ENCODE data around the gene TMPRSS15. TPM values are rescaled to one million over a fixed set of nuclear protein-coding genes. Genes with fewer than 3 reads are reported as not detected.

Gene TMPRSS15
- total RNA-seq, 1 experiment from 2014 or later, result not detected

GRCh38 chr21:18289876-18290275 is 113.7 kb downstream of the TMPRSS15 start (continued):
- no peak for TF ChIP-seq REST (IDR thresholded peaks at IDR 0.05; ENCODE audit: low read depth)
- no peak for TF ChIP-seq ZFX (IDR thresholded peaks at IDR 0.05)
- TF ChIP-seq FOSL1 (IDR thresholded peaks at IDR 0.05; ENCODE audit: low read depth), result no peak
- no peak for TF ChIP-seq ELF1 (IDR thresholded peaks at IDR 0.05; ENCODE audit: borderline replicate concordance, low read depth)
- no peak for TF ChIP-seq SP1 (IDR thresholded peaks at IDR 0.05; ENCODE audit: low read depth)
- TF ChIP-seq ZNF274 (IDR thresholded peaks at IDR 0.05; ENCODE audit: low read depth, low read length), result no peak
- no peak for TF ChIP-seq EZH2phosphoT487 (IDR thresholded peaks at IDR 0.05; ENCODE audit: borderline replicate concordance)
- TF ChIP-seq ZBTB33 (IDR thresholded peaks at IDR 0.05; ENCODE audit: extremely low read depth, insufficient replicate concordance, low read length), result no peak

GRCh38 chr21:18285379-18285778 is 118.2 kb downstream of the TMPRSS15 start:
- Histone ChIP-seq H3K4me1 (ENCODE audit: control insufficient read depth in 1 of 2, insufficient read depth in 2 of 2, low read length in 2 of 2) (no peaks in the 10 kb centered on the region), H3K27ac (ENCODE audit: low read depth, low read length) (no peak overlapping the region), H3K9me3 (ENCODE audit: control insufficient read depth in 1 of 2, insufficient read depth in 1 of 2, low read depth in 1 of 2, low read length in 2 of 2) (peaks cover 9 to 41% of the 10 kb centered on the region in 2 experiments; a peak in 2 of 4 replicates), H3K4me3 (replicated peaks in 1 of 2; ENCODE audit: low read depth in 1 of 2, low read length in 2 of 2) (no peak overlapping the region), H3K9ac (ENCODE audit: low read length) (no peak overlapping the region), H3K36me3 (ENCODE audit: control insufficient read depth in 1 of 2, insufficient read depth in 2 of 2, low read length in 2 of 2) (no peaks in the 10 kb centered on the region), H4K20me1 (ENCODE audit: insufficient read depth) (no peaks in the 10 kb centered on the region), H3K4me2 (ENCODE audit: low read length) (no peak overlapping the region), H3K27me3 (ENCODE audit: insufficient read depth, low read length) (no peaks in the 10 kb centered on the region), H3K79me2 (ENCODE audit: insufficient read depth, low read length) (no peaks in the 10 kb centered on the region), H2AFZ (ENCODE audit: low read depth, low read length, poor library complexity, severe bottlenecking) (no peak overlapping the region), H3K9me2 (ENCODE audit: insufficient read depth) (no peaks in the 10 kb centered on the region)
- DNase-seq (ENCODE audit: low read depth, low spot score) (no peak), ATAC-seq (no peak)
- ChIA-PET RAD21 (ENCODE audit: low non-redundant PET in 1 of 2, low total read pairs in 2 of 2, uncharacterized antibody in 2 of 2, unreplicated experiment in 2 of 2) (no interaction called here), POLR2A (no interaction called here), CTCF (no interaction called here)
- no TSS peak for BruUV-seq (replicated peaks)
- intact Hi-C loops (cut with micrococcal nuclease), result no loop called here
- TF ChIP-seq MAX (IDR thresholded peaks at IDR 0.05) (no peak), POLR2A (IDR thresholded peaks at IDR 0.05; ENCODE audit: borderline replicate concordance, extremely low read depth, insufficient read depth, insufficient read length) (no peak), ZFX (IDR thresholded peaks at IDR 0.05) (no peak), FOSL1 (IDR thresholded peaks at IDR 0.05; ENCODE audit: low read depth) (no peak), CBX3 (IDR thresholded peaks at IDR 0.05; ENCODE audit: low read depth) (no peak), JUND (IDR thresholded peaks at IDR 0.05) (no peak), TCF7L2 (IDR thresholded peaks at IDR 0.05; ENCODE audit: borderline replicate concordance, extremely low read depth, insufficient read depth, insufficient read length) (no peak), ZNF274 (IDR thresholded peaks at IDR 0.05; ENCODE audit: low read depth, low read length) (no peak), RAD21 (IDR thresholded peaks at IDR 0.05; ENCODE audit: low read depth) (no peak), ELF1 (IDR thresholded peaks at IDR 0.05; ENCODE audit: borderline replicate concordance, low read depth) (no peak), EGR1 (IDR thresholded peaks at IDR 0.05; ENCODE audit: low read depth) (no peak), REST (IDR thresholded peaks at IDR 0.05; ENCODE audit: low read depth) (no peak)

All from HCT116 (cell line).